Vagina (tissue), 2 donors: Measurements from ENCODE around the gene KCTD21. TPM values are rescaled to one million over a fixed set of nuclear protein-coding genes. Genes with fewer than 3 reads are reported as not detected.
"Not testable (repeated sequence)": the region's sequence is repeated elsewhere in the genome, so short reads cannot be mapped to it uniquely, and the experiment has no call there.

Experiments
- DNase-seq, 2 donors: peaks; one replicate each; pipeline ENCODE4 v3.0.0-alpha.2; 2017; ENCODE audit errors: extremely low spot score in 2 of 2
- H3K27ac ChIP-seq: fragments of 200-600 bp; sonication (generic); one replicate; pipeline ENCODE4 v1.5.1; 2019
- H3K27me3 ChIP-seq: fragments of 200-600 bp; sonication (generic); one replicate; pipeline ENCODE4 v1.5.1; 2019
- H3K36me3 ChIP-seq, 2 donors: fragments of 200-600 bp; sonication (generic); one replicate each; pipeline ENCODE4 v1.5.1; 2017 to 2019
- H3K4me1 ChIP-seq: fragments of 200-600 bp; sonication (generic); one replicate; pipeline ENCODE4 v1.5.1; 2019
- H3K4me3 ChIP-seq, 2 donors: fragments of 200-600 bp; sonication (generic); 1 replicate in 1 of 2; 2 replicates in 1 of 2; pipeline ENCODE4 v1.5.1; 2016 to 2019
- H3K9me3 ChIP-seq: fragments of 200-600 bp; sonication (generic); one replicate; pipeline ENCODE4 v1.5.1; 2019
- CTCF ChIP-seq, 3 experiments: fragments of 450-650 bp in 2 of 3; fragments of 200-600 bp in 1 of 3; sonication (generic) in 1 of 3; IDR thresholded peaks; one replicate each; pipeline ENCODE4 v1.5.1; 2017 to 2019; ENCODE audit warnings: antibody characterized with exemption in 3 of 3, mild to moderate bottlenecking in 2 of 3, moderate library complexity in 2 of 3
- POLR2A ChIP-seq, 2 donors: fragments of 450-650 bp; IDR thresholded peaks; one replicate each; pipeline ENCODE4 v1.6.1; 2017; ENCODE audit warnings: antibody characterized with exemption in 2 of 2, mild to moderate bottlenecking in 2 of 2, moderate library complexity in 2 of 2
- POLR2AphosphoS5 ChIP-seq, 2 donors: sonication (generic); formaldehyde crosslinking; IDR thresholded peaks; one replicate each; pipeline ENCODE4 v1.9.0; 2017; ENCODE audit warnings: antibody characterized with exemption in 2 of 2, mild to moderate bottlenecking in 2 of 2, low read depth in 1 of 2; ENCODE audit not compliant: insufficient read depth in 1 of 2
- intact Hi-C: fragments of 100-400 bp; cut with DNase I; formaldehyde crosslinking; loops from one replicate; pipeline ENCODE4 v1.15.1; 2023
- total RNA-seq: library from RNA; depleted of rRNA; stranded (reverse); fragments of >200 nt; gene quantifications from one replicate; pipeline ENCODE4 v1.2.3, GENCODE V29; 2016

Gene KCTD21
- total RNA-seq, 1 donor from 2014 or later: 8.6 TPM

GRCh38 chr11:78226684-78227680 lies 38.6 kb upstream of the KCTD21 start:
- Histone ChIP-seq H3K4me1 (peaks cover 22% of the 10 kb centered on the region), H3K27me3 (no peaks in the 10 kb centered on the region), H3K27ac (no peak overlapping the region), H3K9me3 (no peaks in the 10 kb centered on the region), H3K36me3 (peaks cover 0 to 28% of the 10 kb centered on the region in 2 donors), H3K4me3 (no peak overlapping the region)
- DNase-seq: peak in 1 of 2 donors; percentile 79
- intact Hi-C loops: loop anchor here (10.0 kb wide), 1 partner anchor 188 kb away; the partner anchor contains the start of gene GAB2
- TF ChIP-seq POLR2AphosphoS5 (IDR thresholded peaks at IDR 0.05; ENCODE audit: insufficient read depth in 1 of 2, low read depth in 1 of 2) (no peak), CTCF (IDR thresholded peaks at IDR 0.05) (no peak), POLR2A (IDR thresholded peaks at IDR 0.05) (no peak)

- DNase-seq: peak in 1 of 2 donors; percentile 80
- intact Hi-C loops: loop anchor here (10.0 kb wide), 1 partner anchor 190 kb away; the partner anchor contains the start of gene GAB2
- Histone ChIP-seq H3K4me1 (peaks cover 4% of the 10 kb centered on the region), H3K4me3 (no peak overlapping the region), H3K27me3 (no peaks in the 10 kb centered on the region), H3K9me3 (no peaks in the 10 kb centered on the region), H3K27ac (no peak overlapping the region), H3K36me3 (peaks cover 0 to 48% of the 10 kb centered on the region in 2 donors)
- TF ChIP-seq POLR2A (IDR thresholded peaks at IDR 0.05): no peak
- TF ChIP-seq CTCF (IDR thresholded peaks at IDR 0.05): no peak
- no peak for TF ChIP-seq POLR2AphosphoS5 (IDR thresholded peaks at IDR 0.05; ENCODE audit: insufficient read depth in 1 of 2, low read depth in 1 of 2)
Observed at GRCh38 chr11:78224906-78225420, 36.5 kb upstream of the KCTD21 start.

GRCh38 chr11:78224506-78224905 lies 36.1 kb upstream of the KCTD21 start:
- H3K9me3 ChIP-seq: no peaks in the 10 kb centered on the region
- no peak overlapping the region for H3K4me3 ChIP-seq
- no peaks in the 10 kb centered on the region for H3K27me3 ChIP-seq
- H3K4me1 ChIP-seq: no peaks in the 10 kb centered on the region
- TF ChIP-seq POLR2A (IDR thresholded peaks at IDR 0.05) (no peak), POLR2AphosphoS5 (IDR thresholded peaks at IDR 0.05; ENCODE audit: insufficient read depth in 1 of 2, low read depth in 1 of 2) (no peak), CTCF (IDR thresholded peaks at IDR 0.05) (no peak)
- no peak overlapping the region for H3K27ac ChIP-seq
- peak in 1 of 2 donors; percentile 82 for DNase-seq
- intact Hi-C loops: loop anchor here (10.0 kb wide), 1 partner anchor 190 kb away; the partner anchor contains the start of gene GAB2
- H3K36me3 ChIP-seq: peaks cover 0 to 52% of the 10 kb centered on the region in 2 donors

GRCh38 chr11:78223320-78223954 lies 35.0 kb upstream of the KCTD21 start:
- DNase-seq: no peak
- Histone ChIP-seq H3K4me1 (no peaks in the 10 kb centered on the region), H3K4me3 (no peak overlapping the region), H3K27ac (no peak overlapping the region), H3K36me3 (peaks cover 0 to 61% of the 10 kb centered on the region in 2 donors), H3K27me3 (no peaks in the 10 kb centered on the region), H3K9me3 (no peaks in the 10 kb centered on the region)
- no peak for TF ChIP-seq POLR2AphosphoS5 (IDR thresholded peaks at IDR 0.05; ENCODE audit: insufficient read depth in 1 of 2, low read depth in 1 of 2)
- no peak for TF ChIP-seq CTCF (IDR thresholded peaks at IDR 0.05)
- no peak for TF ChIP-seq POLR2A (IDR thresholded peaks at IDR 0.05)
- intact Hi-C loops: loop anchor here (10.0 kb wide), 1 partner anchor 191 kb away; the partner anchor contains the start of gene GAB2

GRCh38 chr11:78222726-78223125 lies 34.3 kb upstream of the KCTD21 start:
- not testable (repeated sequence) for H3K4me3 ChIP-seq, H3K27ac ChIP-seq, H3K9me3 ChIP-seq, H3K4me1 ChIP-seq, H3K27me3 ChIP-seq
- intact Hi-C loops: loop anchor here (10.0 kb wide), 1 partner anchor 192 kb away; the partner anchor contains the start of gene GAB2
- peaks cover 0 to 61% of the 10 kb centered on the region in 2 donors for H3K36me3 ChIP-seq
- DNase-seq: peak in 1 of 2 donors; percentile 62
